Measurements from ENCODE around the gene PLEKHB2.

GRCh38 chr2:131058920-131059319, 46.2 kb upstream of the PLEKHB2 start:
- TF ChIP-seq CTCF (conservative IDR thresholded peaks at IDR 0.05; ENCODE audit: low read length) (no peak), EZH2phosphoT487 (IDR thresholded peaks at IDR 0.05; ENCODE audit: borderline replicate concordance, low read depth, low read length) (no peak)

Data from OCI-LY7 (cell line).